SK-N-SH (cell line): Measurements from ENCODE around the gene DMRTB1. TPM values are rescaled to one million over a fixed set of nuclear protein-coding genes. Genes with fewer than 3 reads are reported as not detected.

ENCODE experiments used
- CTCF ChIA-PET: fragments of 300-600, 350-600 bp; formaldehyde crosslinking; extraction: SDS; loops from one replicate; lab custom pipeline; 2021; lab: Yijun Ruan, JAX
- POLR2A ChIA-PET: fragments of 350-600 bp; sonication (Branson Sonifier 250); formaldehyde crosslinking; extraction: SDS; loops from one replicate; lab custom pipeline; 2020; ENCODE audit warnings: antibody characterized with exemption, inconsistent platforms; lab: Yijun Ruan, JAX
- DNase-seq: peaks from one replicate; pipeline ENCODE4 v3.0.0; 2012
- H2AFZ ChIP-seq: fragments of 200-600 bp; sonication (generic); 2 replicates; pipeline ENCODE4 v1.8.1; 2016; ENCODE audit warnings: antibody characterized with exemption, mild to moderate bottlenecking, low read depth
- H3F3A ChIP-seq: fragments of 200-600 bp; sonication (generic); replicated peaks from 2 replicates; pipeline ENCODE3; 2016; ENCODE audit warnings: antibody characterized with exemption, mild to moderate bottlenecking; ENCODE audit not compliant: insufficient read depth
- H3K27ac ChIP-seq, 2 experiments: fragments of 200-500 bp in 1 of 2; fragments of 200-600 bp in 1 of 2; sonication (Bioruptor generic) in 1 of 2; sonication (generic), shearing (Covaris generic) in 1 of 2; 2 replicates each; pipeline versions ENCODE4 v1.5.1 to v1.6.1; 2014 to 2016; ENCODE audit warnings: low read depth in 2 of 2, inconsistent platforms in 1 of 2, low read length in 1 of 2, mild to moderate bottlenecking in 1 of 2, mixed read lengths in 1 of 2
- H3K27me3 ChIP-seq: fragments of 200-600 bp; sonication (generic), shearing (Covaris generic); 2 replicates; pipeline ENCODE4 v1.6.1; 2016; ENCODE audit warnings: mixed run types; ENCODE audit not compliant: insufficient read depth
- H3K36me3 ChIP-seq, 2 experiments: fragments of 200-500 bp in 1 of 2; fragments of 200-600 bp in 1 of 2; sonication (Bioruptor generic) in 1 of 2; sonication (generic) in 1 of 2; replicated peaks in 1 of 2; 2 replicates each; pipeline versions ENCODE3 to v1.5.1; 2014 to 2016; ENCODE audit warnings: low read length in 1 of 2, mild to moderate bottlenecking in 1 of 2; ENCODE audit not compliant: insufficient read depth in 2 of 2, control insufficient read depth in 1 of 2
- H3K4me1 ChIP-seq, 2 experiments: fragments of 200-500 bp in 1 of 2; fragments of 200-600 bp in 1 of 2; sonication (Bioruptor generic) in 1 of 2; sonication (generic), shearing (Covaris generic) in 1 of 2; 2 replicates each; pipeline versions ENCODE4 v1.5.1 to v1.6.1; 2014 to 2016; ENCODE audit warnings: low read depth in 1 of 2, low read length in 1 of 2, mixed run types in 1 of 2; ENCODE audit not compliant: insufficient read depth in 2 of 2, control insufficient read depth in 1 of 2
- H3K4me2 ChIP-seq: fragments of 200-600 bp; sonication (generic), shearing (Covaris generic); 2 replicates; pipeline ENCODE4 v1.6.1; 2017; ENCODE audit warnings: mixed run types
- H3K4me3 ChIP-seq, 2 experiments: fragments of 200-500 bp in 1 of 2; fragments of 200-600 bp in 1 of 2; sonication (Bioruptor generic) in 1 of 2; sonication (generic), shearing (Covaris generic) in 1 of 2; 2 replicates each; pipeline versions ENCODE4 v1.5.1 to v1.8.1; 2014 to 2016; ENCODE audit warnings: low read depth in 2 of 2, inconsistent platforms in 1 of 2, low read length in 1 of 2, mild to moderate bottlenecking in 1 of 2, mixed read lengths in 1 of 2, moderate library complexity in 1 of 2
- H3K79me2 ChIP-seq: fragments of 200-600 bp; sonication (generic); 2 replicates; pipeline ENCODE4 v1.8.1; 2017; ENCODE audit warnings: mild to moderate bottlenecking; ENCODE audit not compliant: insufficient read depth
- H3K9ac ChIP-seq: fragments of 200-600 bp; sonication (generic); 2 replicates; pipeline ENCODE4 v1.6.1; 2017; ENCODE audit warnings: mixed run types
- H3K9me2 ChIP-seq: fragments of 200-600 bp; sonication (generic); 2 replicates; pipeline ENCODE4 v1.6.1; 2017; ENCODE audit warnings: mixed run types
- H3K9me3 ChIP-seq: fragments of 200-600 bp; sonication (generic); 2 replicates; pipeline ENCODE4 v1.6.1; 2017; ENCODE audit warnings: mixed run types, mild to moderate bottlenecking, moderate library complexity
- H4K20me1 ChIP-seq: fragments of 200-600 bp; sonication (generic); 2 replicates; pipeline ENCODE4 v1.6.1; 2017; ENCODE audit warnings: mild to moderate bottlenecking, mixed run types; ENCODE audit not compliant: insufficient read depth
- EP300 ChIP-seq, 2 experiments: IDR thresholded peaks; 2 replicates each; pipeline versions ENCODE4 v1.4.0 to v1.6.1; 2012; ENCODE audit warnings: borderline replicate concordance in 1 of 2, low read depth in 1 of 2, low read length in 1 of 2
- GABPA ChIP-seq: IDR thresholded peaks from 2 replicates; pipeline ENCODE4 v1.4.0; 2012; ENCODE audit warnings: low read depth, mild to moderate bottlenecking
- GATA2 ChIP-seq: sonication (generic); formaldehyde crosslinking; IDR thresholded peaks from 2 replicates; pipeline ENCODE4 v1.5.0; 2020; ENCODE audit warnings: mild to moderate bottlenecking, missing genetic modification reagents
- JUND ChIP-seq: IDR thresholded peaks from 2 replicates; pipeline ENCODE4 v1.4.0; 2012
- MAX ChIP-seq: IDR thresholded peaks from 2 replicates; pipeline ENCODE4 v1.4.0; 2012; ENCODE audit warnings: low read depth
- NFIC ChIP-seq: IDR thresholded peaks from 2 replicates; pipeline ENCODE4 v1.4.0; 2012; ENCODE audit warnings: borderline replicate concordance
- POLR2AphosphoS5 ChIP-seq: IDR thresholded peaks from 2 replicates; pipeline ENCODE4 v1.6.1; 2012; ENCODE audit warnings: low read depth, low read length
- RAD21 ChIP-seq: IDR thresholded peaks from 2 replicates; pipeline ENCODE4 v1.6.1; 2012; ENCODE audit warnings: mild to moderate bottlenecking, low read length
- REST ChIP-seq: IDR thresholded peaks from 2 replicates; pipeline ENCODE4 v1.6.1; 2012; ENCODE audit warnings: mild to moderate bottlenecking, low read depth, low read length, moderate library complexity
- RFX5 ChIP-seq: IDR thresholded peaks from 2 replicates; pipeline ENCODE4 v1.6.1; 2012; ENCODE audit warnings: mild to moderate bottlenecking, improper control_type of control experiment, low read length
- SIN3A ChIP-seq: IDR thresholded peaks from 2 replicates; pipeline ENCODE4 v1.6.1; 2012; ENCODE audit warnings: low read depth, mild to moderate bottlenecking, low read length, moderate library complexity, borderline replicate concordance
- TAF1 ChIP-seq: IDR thresholded peaks from 2 replicates; pipeline ENCODE4 v1.6.1; 2012; ENCODE audit warnings: low read depth, mild to moderate bottlenecking, low read length, moderate library complexity, borderline replicate concordance
- TEAD4 ChIP-seq: IDR thresholded peaks from 2 replicates; pipeline ENCODE4 v1.4.0; 2012; ENCODE audit warnings: mild to moderate bottlenecking, borderline replicate concordance; ENCODE audit not compliant: insufficient read depth
- WGBS: methylation state at CpG from one replicate; pipeline ENCODE4 v1.1.6; 2017; ENCODE audit warnings: low lambda C conversion rate; 5-methylcytosine and 5-hydroxymethylcytosine counted together
- polyA plus RNA-seq, 3 experiments: library from polyadenylated mRNA; depleted of rRNA; stranded (reverse); fragments of >200 nt; gene quantifications; 2 replicates each; pipeline ENCODE4 v1.2.3, GENCODE V29; 2012
- TF ChIP-seq, protein P1 (sequence below): fragments of 150-350 bp; IDR thresholded peaks from 2 replicates; pipeline ENCODE4 v1.6.1; 2017; ENCODE audit warnings: antibody characterized with exemption, low read length, low read depth, borderline replicate concordance

Gene DMRTB1
- polyA plus RNA-seq, 1 of the 3 experiments (the other 2 are of a cell fraction): not detected

DNA sequence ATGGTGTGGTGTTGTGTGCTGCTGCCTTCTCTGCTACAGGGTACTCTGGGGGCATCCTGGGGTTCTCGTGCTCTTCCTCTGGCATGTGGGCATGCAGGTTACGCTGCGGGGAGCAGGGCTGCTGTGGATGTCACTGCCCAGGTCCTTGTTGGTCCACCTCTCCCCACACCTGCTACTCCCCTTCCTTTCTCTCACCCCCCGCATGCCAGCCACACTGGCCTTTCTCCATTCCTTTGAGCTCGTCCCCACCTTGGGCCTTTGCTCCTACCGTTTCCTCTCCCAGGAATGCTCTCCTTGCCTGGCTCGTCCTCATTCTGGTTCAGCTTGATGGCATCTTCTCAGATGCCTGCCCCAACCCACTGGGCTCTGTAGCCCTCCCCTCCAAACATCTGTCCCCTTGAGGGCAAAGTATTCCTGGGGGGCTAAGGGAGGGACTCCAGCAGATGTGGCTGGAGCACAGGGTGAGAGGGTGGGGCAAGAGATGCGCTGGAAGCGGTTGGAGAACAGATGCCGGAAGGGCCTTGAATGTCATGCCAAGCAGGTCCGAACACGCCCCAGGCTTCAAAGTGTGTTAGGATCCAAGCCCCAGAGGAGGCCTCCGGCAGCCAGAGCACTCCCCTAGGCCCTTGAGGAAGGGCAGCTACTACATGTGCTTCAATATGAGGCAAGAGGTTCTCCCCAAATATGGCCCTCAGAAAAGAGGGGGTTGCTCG, 23.4 kb downstream of the DMRTB1 start:
- H3K27me3 ChIP-seq: no peaks in the 10 kb centered on the region; the same call in 1 of the 2 replicates
- H3K36me3 ChIP-seq: no peaks in the 10 kb centered on the region
- no peaks in the 10 kb centered on the region for H3F3A ChIP-seq
- H3K27ac ChIP-seq: no peak overlapping the region
- 63% methylated on average over 14 of the region's 14 CpGs for WGBS
- no peak for TF ChIP-seq SIN3A
- TF ChIP-seq EP300 (IDR thresholded peaks at IDR 0.05; ENCODE audit: borderline replicate concordance in 1 of 2, low read depth in 1 of 2, low read length in 1 of 2): no peak
- TF ChIP-seq, protein P1, sequence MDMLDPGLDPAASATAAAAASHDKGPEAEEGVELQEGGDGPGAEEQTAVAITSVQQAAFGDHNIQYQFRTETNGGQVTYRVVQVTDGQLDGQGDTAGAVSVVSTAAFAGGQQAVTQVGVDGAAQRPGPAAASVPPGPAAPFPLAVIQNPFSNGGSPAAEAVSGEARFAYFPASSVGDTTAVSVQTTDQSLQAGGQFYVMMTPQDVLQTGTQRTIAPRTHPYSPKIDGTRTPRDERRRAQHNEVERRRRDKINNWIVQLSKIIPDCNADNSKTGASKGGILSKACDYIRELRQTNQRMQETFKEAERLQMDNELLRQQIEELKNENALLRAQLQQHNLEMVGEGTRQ: no peak
- peaks cover 0 to 22% of the 10 kb centered on the region in 2 experiments; a peak in 1 of 4 replicates for H3K4me1 ChIP-seq
- no peak for DNase-seq
- H3K9ac ChIP-seq: no peak overlapping the region
- no peaks in the 10 kb centered on the region for H3K79me2 ChIP-seq
- ChIA-PET CTCF (interaction anchor here (0.7 to 8.7 kb wide), 11 partner anchors 10 to 271 kb away, joined by 3 to 131 read pairs (median 26); no protein-coding TSS in a partner anchor), POLR2A (no interaction called here)
- no peaks in the 10 kb centered on the region for H3K9me2 ChIP-seq
- H3K4me3 ChIP-seq: no peak overlapping the region
- H4K20me1 ChIP-seq: no peaks in the 10 kb centered on the region
- H3K4me2 ChIP-seq: no peak overlapping the region
- no peaks in the 10 kb centered on the region for H3K9me3 ChIP-seq
- no peak overlapping the region for H2AFZ ChIP-seq

DNA sequence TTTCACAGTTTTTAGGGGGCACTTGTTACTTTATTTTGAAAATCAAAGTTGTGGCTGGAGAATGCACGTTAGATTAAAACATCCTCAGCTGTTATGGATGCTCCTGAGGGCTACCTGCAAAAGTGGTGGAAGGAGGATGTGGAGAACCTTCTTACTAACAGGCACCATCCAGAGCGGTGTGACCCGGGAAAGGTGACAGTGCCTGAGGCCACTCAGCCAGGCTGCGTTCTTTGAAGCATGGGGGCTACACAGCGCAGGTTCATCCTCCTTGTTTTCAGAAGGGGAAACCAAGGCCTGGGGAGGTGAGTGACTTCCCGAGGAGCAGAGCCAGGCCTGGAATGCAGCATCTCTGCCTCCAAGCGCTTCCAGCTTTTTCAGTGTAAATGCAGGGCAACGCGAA, 24.0 kb downstream of the DMRTB1 start:
- TF ChIP-seq TEAD4: no peak
- Histone ChIP-seq H3K9me3 (no peaks in the 10 kb centered on the region), H3K27ac (no peak overlapping the region), H3K27me3 (no peaks in the 10 kb centered on the region; the same call in 1 of the 2 replicates), H4K20me1 (no peaks in the 10 kb centered on the region), H2AFZ (no peak overlapping the region), H3K36me3 (no peaks in the 10 kb centered on the region), H3K4me1 (peaks cover 0 to 19% of the 10 kb centered on the region in 2 experiments; a peak in 1 of 4 replicates), H3K9ac (no peak overlapping the region), H3K4me3 (no peak overlapping the region), H3K79me2 (no peaks in the 10 kb centered on the region), H3K4me2 (no peak overlapping the region), H3K9me2 (no peaks in the 10 kb centered on the region), H3F3A (no peaks in the 10 kb centered on the region)
- CTCF ChIA-PET: interaction anchor here (0.6 to 8.7 kb wide), 16 partner anchors 10 to 271 kb away, joined by 3 to 131 read pairs (median 8); no protein-coding TSS in a partner anchor
- WGBS: 69% methylated on average over 7 of the region's 9 CpGs
- no peak for DNase-seq
- POLR2A ChIA-PET: no interaction called here

GRCh38 chr1:53483656-53484055, 24.5 kb downstream of the DMRTB1 start:
- no peaks in the 10 kb centered on the region for H3F3A ChIP-seq
- H3K9ac ChIP-seq: no peak overlapping the region
- H3K27me3 ChIP-seq: no peaks in the 10 kb centered on the region; the same call in 1 of the 2 replicates
- no peak for DNase-seq
- H3K4me3 ChIP-seq: no peak overlapping the region
- H3K79me2 ChIP-seq: no peaks in the 10 kb centered on the region
- H3K4me2 ChIP-seq: no peak overlapping the region
- no peak overlapping the region for H3K27ac ChIP-seq
- no peaks in the 10 kb centered on the region for H3K9me2 ChIP-seq
- POLR2A ChIA-PET: no interaction called here
- H3K36me3 ChIP-seq: no peaks in the 10 kb centered on the region
- no peak overlapping the region for H2AFZ ChIP-seq
- WGBS: no CpG with 5 or more reads among the region's 4 CpGs
- CTCF ChIA-PET: interaction anchor here (0.6 to 8.7 kb wide), 27 partner anchors 11 to 270 kb away, joined by 3 to 131 read pairs (median 6); no protein-coding TSS in a partner anchor
- H4K20me1 ChIP-seq: no peaks in the 10 kb centered on the region
- peaks cover 0 to 16% of the 10 kb centered on the region in 2 experiments; a peak in 1 of 4 replicates for H3K4me1 ChIP-seq
- H3K9me3 ChIP-seq: no peaks in the 10 kb centered on the region
- no peak for TF ChIP-seq JUND
- TF ChIP-seq TAF1: no peak
- no peak for TF ChIP-seq RFX5
- TF ChIP-seq POLR2AphosphoS5: no peak
- no peak for TF ChIP-seq GABPA
- no peak for TF ChIP-seq MAX
- no peak for TF ChIP-seq NFIC
- TF ChIP-seq RAD21: no peak
- no peak for TF ChIP-seq REST
- TF ChIP-seq GATA2 (CRISPR knock-in tag): no peak
